ENCODE data around the gene SCNN1G. TPM values are rescaled to one million over a fixed set of nuclear protein-coding genes. Genes with fewer than 3 reads are reported as not detected.
"Not testable (repeated sequence)": the region's sequence is repeated elsewhere in the genome, so short reads cannot be mapped to it uniquely, and the experiment has no call there.

Gene SCNN1G
- not detected for polyA plus RNA-seq (2013, experiment 1 of 2; ENCODE audit: insufficient read length)
- not detected for polyA plus RNA-seq (2013, experiment 2 of 2; ENCODE audit: insufficient read length)

- no peak for DNase-seq
Measured at GRCh38 chr16:23182679-23183542, at the start of gene SCNN1G. SCNN1G (plus strand) TSS chr16:23182745; CDS start chr16:23186272, 3,527 bp downstream.

GRCh38 chr16:23132775-23133463, 49.6 kb upstream of the SCNN1G start:
- DNase-seq: peak; percentile 31

GRCh38 chr16:23134274-23134673, 48.3 kb upstream of the SCNN1G start:
- no peak for DNase-seq

GRCh38 chr16:23137256-23137655, 45.3 kb upstream of the SCNN1G start:
- no peak for DNase-seq

GRCh38 chr16:23137818-23138217, 44.7 kb upstream of the SCNN1G start:
- DNase-seq: no peak

- no peak for DNase-seq
Measured at GRCh38 chr16:23140107-23140506, 42.4 kb upstream of the SCNN1G start.

GRCh38 chr16:23141033-23141432, 41.5 kb upstream of the SCNN1G start:
- no peak for DNase-seq

- no peak for DNase-seq
Measured at GRCh38 chr16:23141500-23141899, 41.0 kb upstream of the SCNN1G start.

GRCh38 chr16:23141959-23142740, 40.4 kb upstream of the SCNN1G start:
- no peak for DNase-seq

- DNase-seq: no peak
Measured at GRCh38 chr16:23143391-23143790, 39.2 kb upstream of the SCNN1G start.

GRCh38 chr16:23144393-23144792, 38.2 kb upstream of the SCNN1G start:
- DNase-seq: not testable (repeated sequence)

- no peak for DNase-seq
Measured at GRCh38 chr16:23145186-23145585, 37.4 kb upstream of the SCNN1G start.

GRCh38 chr16:23145608-23146007, 36.9 kb upstream of the SCNN1G start:
- peak; percentile 33 for DNase-seq

GRCh38 chr16:23146877-23147601, 35.5 kb upstream of the SCNN1G start:
- no peak for DNase-seq

- no peak for DNase-seq
Measured at GRCh38 chr16:23147666-23148065, 34.9 kb upstream of the SCNN1G start.

- no peak for DNase-seq
Measured at GRCh38 chr16:23148166-23148512, 34.4 kb upstream of the SCNN1G start.

GRCh38 chr16:23148513-23149266, 33.9 kb upstream of the SCNN1G start:
- peak; percentile 43 for DNase-seq

GRCh38 chr16:23149267-23149992, 33.1 kb upstream of the SCNN1G start, which contains the start of gene USP31:
USP31 (minus strand) TSS chr16:23149452; CDS start chr16:23149270, 182 bp downstream.
- DNase-seq: peak; percentile 97

GRCh38 chr16:23149993-23150364, 32.6 kb upstream of the SCNN1G start:
- no peak for DNase-seq

GRCh38 chr16:23152386-23153178, 30.0 kb upstream of the SCNN1G start:
- no peak for DNase-seq

Data from fibroblast of skin of back (primary cell).